DND-41 (cell line): ENCODE data around the gene RCAN1.

Source experiments
- CTCF ChIP-seq: IDR thresholded peaks from 2 replicates; pipeline ENCODE4 v1.5.1; 2012; ENCODE audit warnings: borderline replicate concordance, low read length, moderate library complexity, mild to moderate bottlenecking; ENCODE audit not compliant: poor library complexity, severe bottlenecking; ENCODE audit errors: extremely low read depth
- EZH2 ChIP-seq: IDR thresholded peaks from 3 replicates; pipeline ENCODE4 v1.6.1; 2012; ENCODE audit warnings: borderline replicate concordance, low read depth, mild to moderate bottlenecking, moderate library complexity, low read length, inconsistent platforms; ENCODE audit not compliant: severe bottlenecking

- TF ChIP-seq CTCF, result no peak
- no peak for TF ChIP-seq EZH2
Measured at GRCh38 chr21:34579411-34579810, 35.5 kb downstream of the RCAN1 start.
